ENCODE results near the gene EMC10. TPM values are rescaled to one million over a fixed set of nuclear protein-coding genes. Genes with fewer than 3 reads are reported as not detected.

Gene EMC10
- total and polyA plus RNA-seq, 4 donors = 17.1 to 132 (median 40.5) TPM

DNA sequence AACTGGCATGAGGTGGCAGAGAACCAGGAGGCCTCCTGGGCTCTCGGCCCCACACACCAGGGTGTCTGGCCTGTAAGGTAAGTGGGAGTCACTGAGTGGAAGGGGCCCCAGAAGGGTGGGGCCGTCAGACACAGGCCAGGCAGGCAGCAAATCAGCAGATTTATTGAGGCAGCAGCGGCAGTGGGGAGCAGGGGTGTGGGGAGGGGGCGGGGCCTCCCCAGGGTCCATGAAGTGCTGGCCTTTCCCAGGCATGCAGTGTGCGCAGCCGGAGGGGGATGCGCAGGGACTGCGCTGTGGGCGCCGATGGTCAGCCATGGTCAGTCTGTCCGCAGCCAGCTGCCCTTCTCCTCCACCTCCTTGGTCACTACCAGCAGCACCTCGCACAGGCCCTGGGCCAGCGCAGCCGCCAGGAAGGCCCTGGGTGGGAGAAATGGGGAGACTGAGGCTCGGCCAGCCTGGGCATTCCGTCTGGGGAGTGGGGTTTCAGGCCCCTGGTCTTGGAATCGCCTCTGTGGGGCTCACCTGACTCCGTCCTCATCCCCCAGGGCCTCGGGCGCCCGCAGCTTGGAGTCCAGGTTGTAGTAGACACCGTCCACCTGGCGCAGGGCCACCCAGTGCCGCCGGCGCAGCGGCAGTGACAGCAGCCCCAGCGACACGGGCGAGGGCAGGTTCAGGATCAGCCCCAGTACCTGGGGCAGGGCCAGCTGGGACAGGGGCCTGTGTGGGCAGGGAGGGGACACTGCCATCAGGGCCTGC, 29.7 kb downstream of the EMC10 start:
- Histone ChIP-seq H3K9me3 (ENCODE audit: control insufficient read depth in 4 of 4, low read length in 3 of 4) (no peaks in the 10 kb centered on the region), H3K4me3 (ENCODE audit: low read depth in 1 of 3, low read length in 3 of 3) (no peak overlapping the region), H3K27me3 (ENCODE audit: control insufficient read depth in 4 of 4, insufficient read depth in 4 of 4, low read length in 3 of 4) (no peaks in the 10 kb centered on the region), H3K9ac (ENCODE audit: low read depth in 1 of 2, low read length in 2 of 2) (no peak overlapping the region), H3K36me3 (ENCODE audit: control insufficient read depth in 4 of 4, insufficient read depth in 3 of 4, low read depth in 1 of 4, low read length in 3 of 4) (no peaks in the 10 kb centered on the region), H3K27ac (ENCODE audit: low read depth in 1 of 2, low read length in 2 of 2) (no peak overlapping the region), H3K4me1 (ENCODE audit: control insufficient read depth in 4 of 4, insufficient read depth in 4 of 4, low read length in 3 of 4) (peaks cover 0 to 9% (median 3%) of the 10 kb centered on the region in 4 donors)
- no peak for DNase-seq (ENCODE audit: low spot score)
- TF ChIP-seq NR2F2 (IDR thresholded peaks at IDR 0.05) (no peak), CTCF (IDR thresholded peaks at IDR 0.05; ENCODE audit: low read depth, low read length, missing input control) (no peak), YY1 (IDR thresholded peaks at IDR 0.05) (no peak), JUND (IDR thresholded peaks at IDR 0.05) (no peak), EGR1 (IDR thresholded peaks at IDR 0.05; ENCODE audit: low read depth in 2 of 2) (no peak), ZBTB33 (IDR thresholded peaks at IDR 0.05) (no peak), FOXA2 (IDR thresholded peaks at IDR 0.05) (no peak), RXRA (IDR thresholded peaks at IDR 0.05) (no peak), RAD21 (IDR thresholded peaks at IDR 0.05) (no peak)
- TF ChIP-seq, protein P1, sequence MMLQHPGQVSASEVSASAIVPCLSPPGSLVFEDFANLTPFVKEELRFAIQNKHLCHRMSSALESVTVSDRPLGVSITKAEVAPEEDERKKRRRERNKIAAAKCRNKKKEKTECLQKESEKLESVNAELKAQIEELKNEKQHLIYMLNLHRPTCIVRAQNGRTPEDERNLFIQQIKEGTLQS (IDR thresholded peaks at IDR 0.05) = no peak
- TF ChIP-seq, protein P2, sequence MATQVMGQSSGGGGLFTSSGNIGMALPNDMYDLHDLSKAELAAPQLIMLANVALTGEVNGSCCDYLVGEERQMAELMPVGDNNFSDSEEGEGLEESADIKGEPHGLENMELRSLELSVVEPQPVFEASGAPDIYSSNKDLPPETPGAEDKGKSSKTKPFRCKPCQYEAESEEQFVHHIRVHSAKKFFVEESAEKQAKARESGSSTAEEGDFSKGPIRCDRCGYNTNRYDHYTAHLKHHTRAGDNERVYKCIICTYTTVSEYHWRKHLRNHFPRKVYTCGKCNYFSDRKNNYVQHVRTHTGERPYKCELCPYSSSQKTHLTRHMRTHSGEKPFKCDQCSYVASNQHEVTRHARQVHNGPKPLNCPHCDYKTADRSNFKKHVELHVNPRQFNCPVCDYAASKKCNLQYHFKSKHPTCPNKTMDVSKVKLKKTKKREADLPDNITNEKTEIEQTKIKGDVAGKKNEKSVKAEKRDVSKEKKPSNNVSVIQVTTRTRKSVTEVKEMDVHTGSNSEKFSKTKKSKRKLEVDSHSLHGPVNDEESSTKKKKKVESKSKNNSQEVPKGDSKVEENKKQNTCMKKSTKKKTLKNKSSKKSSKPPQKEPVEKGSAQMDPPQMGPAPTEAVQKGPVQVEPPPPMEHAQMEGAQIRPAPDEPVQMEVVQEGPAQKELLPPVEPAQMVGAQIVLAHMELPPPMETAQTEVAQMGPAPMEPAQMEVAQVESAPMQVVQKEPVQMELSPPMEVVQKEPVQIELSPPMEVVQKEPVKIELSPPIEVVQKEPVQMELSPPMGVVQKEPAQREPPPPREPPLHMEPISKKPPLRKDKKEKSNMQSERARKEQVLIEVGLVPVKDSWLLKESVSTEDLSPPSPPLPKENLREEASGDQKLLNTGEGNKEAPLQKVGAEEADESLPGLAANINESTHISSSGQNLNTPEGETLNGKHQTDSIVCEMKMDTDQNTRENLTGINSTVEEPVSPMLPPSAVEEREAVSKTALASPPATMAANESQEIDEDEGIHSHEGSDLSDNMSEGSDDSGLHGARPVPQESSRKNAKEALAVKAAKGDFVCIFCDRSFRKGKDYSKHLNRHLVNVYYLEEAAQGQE (IDR thresholded peaks at IDR 0.05) = no peak
- WGBS = 95% methylated on average over 30 of the region's 30 CpGs

GRCh38 chr19:50506700-50507099, 30.4 kb downstream of the EMC10 start:
- DNase-seq (ENCODE audit: low spot score) = no peak
- Histone ChIP-seq H3K36me3 (ENCODE audit: control insufficient read depth in 4 of 4, insufficient read depth in 3 of 4, low read depth in 1 of 4, low read length in 3 of 4) (no peaks in the 10 kb centered on the region), H3K27me3 (ENCODE audit: control insufficient read depth in 4 of 4, insufficient read depth in 4 of 4, low read length in 3 of 4) (no peaks in the 10 kb centered on the region), H3K4me3 (ENCODE audit: low read depth in 1 of 3, low read length in 3 of 3) (no peak overlapping the region), H3K27ac (ENCODE audit: low read depth in 1 of 2, low read length in 2 of 2) (no peak overlapping the region), H3K9me3 (ENCODE audit: control insufficient read depth in 4 of 4, low read length in 3 of 4) (no peaks in the 10 kb centered on the region), H3K9ac (ENCODE audit: low read depth in 1 of 2, low read length in 2 of 2) (no peak overlapping the region), H3K4me1 (ENCODE audit: control insufficient read depth in 4 of 4, insufficient read depth in 4 of 4, low read length in 3 of 4) (peaks cover 0 to 12% (median 3%) of the 10 kb centered on the region in 4 donors)
- no peak for TF ChIP-seq ZBTB33 (IDR thresholded peaks at IDR 0.05)
- no peak for TF ChIP-seq FOXA2 (IDR thresholded peaks at IDR 0.05)
- TF ChIP-seq GABPA (IDR thresholded peaks at IDR 0.05 in 1 of 2, conservative IDR thresholded peaks at IDR 0.05 in 1 of 2) = no peak
- no peak for TF ChIP-seq MAX (IDR thresholded peaks at IDR 0.05)
- TF ChIP-seq CTCF (IDR thresholded peaks at IDR 0.05; ENCODE audit: low read depth, low read length, missing input control) = no peak
- no peak for TF ChIP-seq EGR1 (IDR thresholded peaks at IDR 0.05; ENCODE audit: low read depth in 2 of 2)
- TF ChIP-seq FOXA1 (IDR thresholded peaks at IDR 0.05) = no peak
- no peak for TF ChIP-seq JUND (IDR thresholded peaks at IDR 0.05)
- 97% methylated on average over 10 of the region's 10 CpGs for WGBS
